HG02798 (cell line): ENCODE data around the gene DPH6.

Experiments
- ATAC-seq: cut with Tn5 transposase; IDR thresholded peaks from one replicate; pipeline ENCODE4 v1.9.1; 2021; ENCODE audit warnings: mild to moderate bottlenecking; ENCODE audit not compliant: unreplicated experiment, poor library complexity

Gene DPH6

DNA sequence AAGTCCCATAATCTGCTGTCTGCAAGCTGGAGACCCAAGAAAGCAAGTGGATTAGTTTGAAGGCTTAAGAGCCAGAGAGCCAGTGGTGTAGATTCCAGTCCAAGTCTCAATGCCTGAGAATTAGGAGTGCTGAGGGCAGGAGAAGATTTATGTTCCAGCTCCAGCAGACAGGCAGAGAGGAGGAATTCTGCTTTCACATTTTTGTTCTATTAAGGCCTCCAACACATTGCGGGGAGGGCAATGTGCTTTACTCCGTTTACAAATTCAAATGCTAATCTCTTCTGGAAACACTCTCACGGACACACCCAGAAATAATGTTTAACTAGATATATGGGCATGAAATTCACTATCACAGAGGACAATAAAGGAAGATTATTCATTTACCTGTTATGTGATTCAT is 54.0 kb downstream of the DPH6 start:
- no peak for ATAC-seq

DNA sequence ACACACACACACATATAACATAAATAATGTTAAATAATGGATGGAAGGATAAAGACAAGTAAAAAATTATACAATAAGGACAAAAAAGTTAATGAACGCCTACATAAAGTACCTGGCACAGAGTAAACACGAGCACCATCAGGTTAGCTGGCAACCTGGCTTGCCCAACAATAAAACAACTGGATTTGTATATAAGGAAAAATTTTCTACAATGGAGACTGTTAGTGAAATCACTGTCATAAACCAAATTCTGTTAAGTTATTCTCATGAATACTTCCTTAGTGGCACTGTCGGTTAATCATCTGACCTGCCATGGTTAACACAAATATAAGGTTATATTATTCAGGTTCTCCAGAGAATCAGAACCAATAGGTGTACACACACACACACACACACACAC is 54.8 kb downstream of the DPH6 start:
- ATAC-seq, result no peak

DNA sequence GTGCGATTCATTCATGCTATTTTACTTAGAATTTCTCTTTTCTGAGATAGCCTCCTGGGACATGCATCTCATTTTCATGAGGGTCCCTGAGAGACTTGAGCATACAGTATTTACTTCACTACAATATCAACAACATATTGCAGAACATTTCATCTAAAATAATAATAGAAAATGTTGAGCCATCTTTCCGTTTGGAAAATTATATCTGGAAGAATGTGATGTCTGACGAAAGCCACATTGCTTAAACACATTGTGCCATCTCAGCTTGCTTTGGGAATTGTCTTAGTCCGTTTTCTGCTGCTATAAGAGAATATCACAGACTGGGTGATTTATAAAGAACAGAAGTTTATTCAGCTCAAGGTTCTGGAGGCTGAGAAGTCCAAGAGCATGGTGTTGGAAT is 55.5 kb downstream of the DPH6 start:
- no peak for ATAC-seq

DNA sequence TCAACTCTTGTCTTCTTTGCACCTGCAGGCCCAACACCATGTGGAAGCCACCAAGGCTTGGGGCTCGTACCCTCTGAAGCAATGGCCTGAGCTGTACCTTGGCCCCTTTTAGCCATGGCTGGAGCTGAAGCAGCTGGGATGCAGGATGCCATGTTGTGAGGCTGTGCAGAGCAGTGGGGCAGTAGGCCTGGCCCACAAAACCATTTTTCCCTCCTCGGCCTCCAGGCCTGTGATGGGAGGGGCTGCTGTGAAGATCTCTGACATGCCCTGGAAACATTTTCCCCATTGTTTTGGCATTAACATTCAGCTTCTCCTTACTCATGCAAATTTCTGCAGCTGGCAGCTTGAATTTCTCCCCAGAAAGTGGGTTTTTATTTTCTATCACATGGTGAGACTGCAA is 58.5 kb downstream of the DPH6 start:
- no peak for ATAC-seq

DNA sequence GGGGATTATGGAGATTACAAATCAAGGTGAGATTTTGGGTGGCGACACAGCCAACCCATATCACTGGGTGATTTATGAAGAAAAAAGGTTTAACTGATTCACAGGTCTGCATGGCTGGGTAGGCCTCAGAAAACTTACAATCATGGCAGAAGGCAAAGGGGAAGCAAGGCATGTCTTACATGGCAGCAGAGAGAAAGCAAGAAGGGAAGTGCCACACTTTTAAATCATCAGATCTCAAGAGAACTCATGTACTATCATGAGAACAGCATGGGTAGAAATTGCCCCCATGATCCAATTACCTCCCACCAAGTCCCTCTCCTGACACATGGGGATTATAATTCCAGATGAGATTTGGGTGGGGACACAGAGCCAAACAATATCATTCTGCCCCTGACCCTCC is 59.7 kb downstream of the DPH6 start:
- no peak for ATAC-seq

DNA sequence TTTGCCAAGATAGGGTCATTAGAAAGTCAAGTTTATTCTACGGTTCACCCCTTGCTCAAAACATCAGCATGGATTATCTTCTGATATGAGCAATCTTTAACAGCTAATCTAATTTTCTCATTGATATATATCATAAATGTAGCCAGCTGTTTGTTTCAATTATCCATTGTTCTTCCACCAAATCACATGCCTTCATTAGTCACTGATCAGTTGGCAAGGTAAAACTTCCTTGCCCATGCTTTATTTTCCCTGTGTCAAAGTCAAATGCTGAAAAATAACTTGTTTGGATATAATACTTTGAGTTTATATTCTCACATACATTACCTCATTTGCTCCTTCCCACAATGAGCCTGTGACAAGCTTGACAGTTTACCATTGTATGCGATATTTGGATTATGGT is 60.6 kb downstream of the DPH6 start:
- ATAC-seq, result no peak

DNA sequence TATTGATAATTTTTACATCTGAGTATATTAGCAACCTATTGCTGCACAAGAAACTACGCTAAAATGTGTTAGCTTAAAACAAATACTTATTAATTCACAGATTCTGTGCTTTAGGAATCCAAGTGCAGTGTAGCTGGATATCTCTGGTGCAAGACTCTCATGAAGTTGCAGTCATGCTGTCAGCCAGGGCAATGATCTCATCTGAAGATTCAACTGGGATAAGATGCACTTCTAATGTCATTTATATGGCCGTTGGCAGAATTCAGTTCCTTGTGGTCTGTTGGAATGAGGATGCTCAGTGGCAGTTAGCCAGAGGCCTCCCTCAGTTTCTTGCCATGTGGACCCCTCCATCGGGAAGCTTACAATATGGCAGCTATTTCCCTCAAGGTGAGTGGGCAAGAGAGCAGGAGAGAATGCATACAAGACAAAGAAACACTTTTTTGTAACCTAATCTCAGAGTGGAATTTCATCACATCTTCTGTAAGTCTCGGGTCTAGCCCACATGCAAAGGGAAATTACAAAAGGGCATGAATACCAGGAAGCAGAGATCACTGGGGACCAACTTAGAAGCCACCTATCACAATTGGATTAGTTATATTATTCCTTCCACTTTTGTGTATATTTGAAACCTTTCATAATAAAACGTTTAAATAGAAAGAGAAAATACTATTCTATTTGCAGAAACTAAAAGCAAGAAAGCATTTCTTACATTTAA is 61.6 kb downstream of the DPH6 start:
- no peak for ATAC-seq

DNA sequence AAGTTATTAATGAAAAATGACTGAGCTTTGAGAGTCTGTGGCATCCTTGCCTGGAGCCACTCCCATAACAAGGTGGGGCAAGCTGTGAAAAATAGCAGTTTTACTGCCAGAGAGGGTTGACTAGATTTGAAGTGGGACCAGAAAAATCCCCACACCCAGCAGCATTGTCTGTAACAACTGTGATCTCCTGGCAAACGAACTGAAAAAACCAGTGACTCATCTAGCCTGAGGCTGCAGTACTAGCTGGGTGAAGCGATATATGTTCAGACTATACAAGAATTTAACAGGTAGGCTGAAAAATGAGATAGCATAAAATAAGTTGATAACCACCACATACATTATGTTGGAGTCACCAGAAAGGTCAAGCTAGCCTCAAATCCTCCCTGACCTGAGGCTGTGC is 64.0 kb downstream of the DPH6 start:
- ATAC-seq, result no peak

DNA sequence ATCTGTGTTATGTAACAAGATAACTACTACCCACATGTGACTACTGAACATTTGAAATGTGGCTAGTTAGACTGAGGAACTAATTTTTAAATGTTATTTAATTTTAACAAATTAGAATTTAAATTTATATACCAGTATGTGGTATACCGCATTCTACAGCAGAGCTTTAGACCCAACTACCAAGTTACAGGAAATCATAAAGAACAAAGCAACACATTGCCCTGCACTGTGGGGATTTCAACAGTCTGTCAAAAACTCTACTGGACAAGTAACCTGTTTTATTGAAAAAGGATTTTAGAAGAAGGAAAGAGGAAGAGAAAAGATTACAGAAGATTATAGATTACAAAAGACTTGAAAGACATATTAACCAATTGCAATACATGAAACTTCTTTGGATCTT is 64.9 kb downstream of the DPH6 start:
- ATAC-seq, result no peak

DNA sequence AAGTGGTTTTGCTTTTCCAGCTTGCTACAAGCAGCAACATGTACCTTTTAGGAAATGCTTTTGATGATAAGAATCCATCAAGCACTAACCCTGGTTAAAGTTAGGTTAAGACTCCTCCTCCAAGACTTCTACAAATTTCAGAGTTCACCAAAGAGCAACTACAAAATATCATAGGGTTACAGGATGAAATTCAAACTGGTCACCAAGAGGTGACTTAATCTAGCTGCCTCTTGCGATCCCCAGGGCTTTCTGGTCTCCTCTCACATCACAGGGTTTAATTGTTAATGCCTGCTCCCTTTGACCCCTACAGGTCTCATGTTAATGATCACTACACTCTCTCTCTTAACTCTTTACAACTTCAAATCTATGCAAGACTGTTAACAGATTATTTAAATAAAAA is 66.5 kb downstream of the DPH6 start:
- no peak for ATAC-seq

DNA sequence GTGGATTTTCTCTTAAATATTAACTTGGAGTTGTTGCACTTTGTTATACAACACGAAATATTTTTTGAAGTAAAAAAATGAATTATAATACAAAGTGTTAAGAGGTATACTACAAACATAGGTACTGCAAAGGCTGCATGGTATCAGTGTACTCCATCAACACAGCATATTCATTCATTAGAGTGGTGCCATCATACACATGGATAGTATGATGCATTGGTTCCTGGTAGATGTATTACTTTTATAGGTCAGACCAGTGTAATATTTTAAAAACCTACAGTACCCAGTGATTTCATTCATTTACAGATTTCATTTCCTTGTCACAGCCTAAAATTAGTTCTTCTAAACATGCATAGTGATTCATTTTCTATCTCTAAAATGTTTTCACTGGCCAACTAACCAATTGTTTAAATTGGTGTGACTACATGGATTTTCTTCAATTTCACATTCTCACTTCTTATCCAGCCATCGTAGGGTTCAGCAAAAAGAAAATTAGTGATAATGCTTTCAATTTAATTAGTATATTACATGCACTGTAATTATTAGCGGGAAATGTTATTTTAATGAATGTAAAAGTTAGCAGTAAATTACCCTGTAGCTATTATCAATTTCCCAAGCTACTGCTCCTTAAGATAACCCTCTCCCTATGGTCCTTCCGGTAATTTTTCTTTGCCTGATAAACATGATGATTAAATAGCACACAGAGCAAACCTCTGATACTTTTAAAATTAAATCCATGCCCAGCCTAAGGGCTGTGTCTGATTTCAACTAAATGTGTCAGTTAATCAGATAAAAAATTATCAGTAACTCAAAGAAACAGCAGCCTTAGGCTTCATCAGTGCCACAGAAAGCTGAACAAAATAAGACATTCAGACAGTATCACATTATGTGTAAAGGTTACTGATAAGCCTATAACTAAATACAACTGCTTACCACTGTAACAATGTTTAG is 68.4 kb downstream of the DPH6 start:
- no peak for ATAC-seq

DNA sequence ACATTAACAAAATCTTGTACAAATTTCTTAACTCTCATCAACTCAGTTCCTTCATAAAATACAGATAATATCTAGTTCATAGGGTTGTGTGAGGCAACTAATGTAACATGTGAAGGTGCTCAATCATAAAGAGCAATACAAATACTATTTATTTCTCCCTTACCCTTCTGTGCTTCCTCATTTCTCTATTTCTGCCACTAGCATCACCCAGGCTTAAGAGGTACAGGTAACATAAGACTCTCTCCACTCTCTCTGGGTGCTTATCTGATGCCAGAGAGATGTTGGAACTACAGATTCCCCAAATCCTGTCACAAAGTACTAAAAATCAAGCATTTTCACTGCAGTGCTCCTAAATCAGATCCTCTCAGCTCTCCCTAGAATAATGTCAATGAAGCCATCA is 74.9 kb downstream of the DPH6 start:
- no peak for ATAC-seq

DNA sequence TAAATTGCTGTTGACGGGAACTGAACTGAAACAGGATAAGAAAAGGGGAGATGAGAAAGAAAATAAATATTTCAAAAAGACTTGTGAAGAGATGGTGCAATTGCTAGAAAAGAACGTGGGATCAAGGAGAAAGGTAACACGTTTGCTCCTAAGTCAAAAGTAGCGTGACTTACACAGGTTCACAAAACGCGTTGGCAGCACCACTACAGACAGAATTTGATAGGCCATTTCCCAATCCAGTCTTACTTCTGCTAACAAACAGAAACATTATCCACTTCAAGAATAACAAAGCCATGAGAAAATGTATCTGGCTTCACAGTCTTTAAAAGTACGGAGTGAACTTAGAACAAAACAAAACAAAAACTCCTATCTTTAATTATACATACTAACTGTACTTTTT is 75.5 kb downstream of the DPH6 start:
- no peak for ATAC-seq

DNA sequence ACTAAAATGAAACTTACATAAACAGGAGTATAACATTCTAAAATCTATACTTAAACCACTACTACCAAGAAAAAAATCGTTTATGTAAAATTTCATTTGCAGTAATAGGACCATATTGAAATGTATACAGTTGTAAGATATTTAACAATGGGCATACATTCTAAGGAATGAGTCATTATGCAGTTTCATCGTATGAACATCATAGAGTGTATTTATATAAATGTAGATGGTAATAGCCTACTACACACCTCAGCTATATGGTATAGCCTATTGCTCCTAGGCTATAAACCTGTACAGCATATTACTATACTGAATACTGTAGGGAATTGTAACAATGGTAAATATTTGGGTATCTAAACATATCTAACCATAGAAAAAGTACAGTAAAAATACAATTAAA is 79.5 kb downstream of the DPH6 start:
- ATAC-seq, result no peak

DNA sequence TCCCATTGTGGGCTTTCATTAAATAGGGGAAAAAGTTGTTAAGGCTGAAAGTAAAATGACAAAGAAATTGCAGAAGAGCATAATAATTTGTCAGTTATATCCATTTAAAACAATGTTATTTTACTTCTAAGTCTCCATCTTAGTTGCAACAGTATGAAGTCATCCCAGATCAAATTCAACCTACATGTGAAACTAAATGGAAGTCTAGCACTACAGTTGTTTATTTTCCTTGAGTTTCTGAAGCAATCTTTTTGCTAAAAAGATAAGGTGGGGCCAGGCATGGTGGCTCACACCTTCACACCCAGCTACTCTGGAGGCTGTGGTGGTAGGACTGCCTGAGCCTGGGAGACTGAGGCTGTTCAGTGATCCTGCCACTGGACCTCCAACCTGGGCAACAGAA is 80.2 kb downstream of the DPH6 start:
- no peak for ATAC-seq

DNA sequence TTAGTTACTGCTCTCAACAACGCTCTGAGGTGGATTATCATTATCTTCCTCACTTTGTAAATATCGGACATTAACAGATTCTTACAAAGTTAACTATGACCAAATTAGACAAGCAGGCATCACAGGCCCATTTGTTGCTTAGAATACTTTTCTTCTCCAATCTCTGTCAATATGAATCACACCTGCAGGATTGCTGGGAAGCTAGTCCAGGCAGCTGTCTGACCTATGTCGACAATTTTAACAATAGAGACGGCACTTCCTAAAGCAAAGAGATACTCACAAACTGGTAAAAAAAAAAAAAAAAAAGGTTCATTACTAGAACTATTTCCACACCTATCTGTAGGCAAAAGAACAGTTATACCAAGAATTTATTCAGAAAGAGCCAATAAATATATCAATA is 85.3 kb downstream of the DPH6 start:
- ATAC-seq, result no peak

DNA sequence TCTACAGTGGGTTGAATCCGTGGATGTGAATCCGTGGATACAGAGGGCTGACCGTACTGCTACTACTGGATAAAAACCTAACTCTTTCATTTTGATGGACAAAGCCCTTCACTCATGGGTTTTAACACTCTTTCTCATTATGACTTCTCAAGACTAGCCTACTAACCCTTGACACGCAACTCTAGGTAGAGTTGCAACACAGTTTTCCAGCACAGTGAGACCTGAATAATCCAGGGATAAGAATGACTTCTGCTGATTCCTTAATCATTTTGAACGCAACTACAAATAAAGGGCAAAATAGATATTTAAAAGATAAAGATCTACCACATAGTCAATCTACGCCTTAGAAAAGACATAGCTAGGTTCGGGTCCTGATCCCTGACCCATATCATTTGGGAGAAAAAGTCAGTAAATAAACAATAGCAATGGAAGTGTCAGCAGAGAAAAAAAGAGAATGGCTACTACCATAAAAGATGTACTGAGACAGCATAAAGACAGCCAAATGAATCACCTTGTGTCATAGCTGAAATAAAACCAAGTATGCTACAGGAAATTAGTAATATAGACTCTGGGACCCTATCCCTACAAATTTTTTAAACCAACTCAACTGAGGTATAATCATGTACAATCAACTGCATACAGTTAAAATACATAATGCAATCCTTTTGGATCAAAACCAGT is 87.6 kb downstream of the DPH6 start:
- no peak for ATAC-seq

DNA sequence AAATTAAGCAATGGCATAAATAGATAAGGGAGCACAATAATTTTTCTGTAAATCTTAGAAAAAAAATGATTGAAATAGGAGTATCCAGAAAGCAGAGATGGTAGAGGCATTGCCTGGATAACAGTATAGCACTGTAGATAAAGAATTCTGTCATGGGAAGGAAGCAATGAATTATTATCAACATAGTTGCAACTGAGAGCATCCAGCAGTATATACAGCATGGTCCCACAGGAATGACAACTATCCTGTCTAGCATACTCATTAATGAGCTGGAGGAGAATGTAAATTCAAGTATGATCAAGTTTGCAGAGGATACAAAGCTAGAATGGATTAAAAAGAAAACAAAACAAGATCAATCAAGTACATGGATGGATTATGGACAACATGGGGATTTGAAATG is 90.8 kb downstream of the DPH6 start:
- no peak for ATAC-seq

DNA sequence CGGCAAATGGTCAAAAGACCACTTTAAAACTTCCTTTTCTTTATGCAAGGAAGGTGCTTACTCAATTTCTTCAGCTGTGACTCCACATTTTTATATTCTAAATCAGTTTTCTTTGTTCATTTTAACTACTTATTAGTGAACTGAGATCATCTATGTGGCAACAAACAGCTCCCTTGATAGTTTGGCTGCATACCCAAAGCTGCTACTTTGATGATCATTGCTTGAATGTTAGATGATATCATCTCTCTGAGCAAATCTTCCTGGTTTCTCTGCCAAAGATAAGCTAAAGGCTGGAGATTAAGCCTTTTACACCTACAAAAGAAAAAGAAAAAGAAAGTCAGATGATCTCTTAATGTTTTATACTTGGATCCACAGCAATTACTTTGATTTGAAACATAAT is 95.5 kb downstream of the DPH6 start:
- no peak for ATAC-seq

DNA sequence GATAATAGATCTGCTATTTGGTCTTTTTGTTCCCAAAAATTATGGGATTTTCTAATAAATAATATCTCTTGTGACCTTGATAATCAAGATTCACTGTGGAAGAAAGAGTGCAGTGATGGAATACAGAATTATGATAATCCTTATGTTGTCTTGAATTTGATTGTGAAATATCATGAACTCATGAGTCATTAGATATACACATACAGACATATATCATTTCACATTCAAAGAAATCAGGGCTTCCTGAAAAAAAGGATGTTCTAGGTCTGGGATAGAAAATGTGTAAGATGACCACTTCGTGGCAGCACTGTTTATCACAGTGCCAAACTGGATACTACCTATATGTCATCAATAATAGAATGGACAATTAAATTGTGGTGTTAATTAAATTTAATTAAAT is 97.7 kb downstream of the DPH6 start:
- ATAC-seq, result no peak

DNA sequence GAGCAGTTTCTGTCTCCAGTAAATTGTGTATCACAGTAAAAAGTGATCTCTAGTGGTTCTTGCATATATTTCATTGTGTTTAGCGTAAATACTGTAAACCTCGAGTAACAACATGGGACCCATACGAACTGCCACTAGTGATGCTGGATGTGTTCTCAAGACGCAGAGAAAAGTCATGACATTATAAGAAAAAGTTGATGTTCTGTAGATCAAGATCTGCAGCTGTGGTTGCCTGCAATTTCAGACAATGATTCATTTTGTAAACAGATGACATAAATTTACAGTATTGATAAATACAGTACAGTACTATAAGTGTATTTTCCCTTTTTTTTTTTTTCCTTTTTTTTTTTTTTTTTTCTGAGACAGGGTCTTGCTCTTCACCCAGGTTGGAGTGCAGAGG is 100.1 kb downstream of the DPH6 start:
- ATAC-seq, result no peak
